ENCODE results near the gene SPTB.

Gene SPTB

GRCh38 chr14:64800000-64800399, 79.7 kb downstream of the SPTB start:
- Histone ChIP-seq H3K9ac (ENCODE audit: low read depth in 1 of 2, low read length in 2 of 2) (no peak overlapping the region), H3K27ac (ENCODE audit: low read depth, low read length) (no peak overlapping the region), H3K36me3 (ENCODE audit: control insufficient read depth in 1 of 2, insufficient read depth in 2 of 2, low read length in 2 of 2) (no peaks in the 10 kb centered on the region), H3K4me3 (ENCODE audit: low read depth in 1 of 2, low read length in 2 of 2) (no peak overlapping the region), H3K9me3 (ENCODE audit: control insufficient read depth in 1 of 2, low read length in 2 of 2) (no peaks in the 10 kb centered on the region), H3K4me1 (ENCODE audit: control insufficient read depth in 1 of 2, insufficient read depth in 2 of 2, low read length in 2 of 2) (no peaks in the 10 kb centered on the region), H3K27me3 (ENCODE audit: control insufficient read depth in 1 of 2, insufficient read depth in 2 of 2, low read length in 2 of 2) (no peaks in the 10 kb centered on the region)

GRCh38 chr14:64799555-64799954, 80.2 kb downstream of the SPTB start:
- H3K36me3 ChIP-seq (ENCODE audit: control insufficient read depth in 1 of 2, insufficient read depth in 2 of 2, low read length in 2 of 2), result no peaks in the 10 kb centered on the region
- no peak overlapping the region for H3K27ac ChIP-seq (ENCODE audit: low read depth, low read length)
- H3K27me3 ChIP-seq (ENCODE audit: control insufficient read depth in 1 of 2, insufficient read depth in 2 of 2, low read length in 2 of 2), result no peaks in the 10 kb centered on the region
- H3K9me3 ChIP-seq (ENCODE audit: control insufficient read depth in 1 of 2, low read length in 2 of 2), result no peaks in the 10 kb centered on the region
- H3K4me1 ChIP-seq (ENCODE audit: control insufficient read depth in 1 of 2, insufficient read depth in 2 of 2, low read length in 2 of 2), result no peaks in the 10 kb centered on the region
- H3K4me3 ChIP-seq (ENCODE audit: low read depth in 1 of 2, low read length in 2 of 2), result no peak overlapping the region
- no peak overlapping the region for H3K9ac ChIP-seq (ENCODE audit: low read depth in 1 of 2, low read length in 2 of 2)

GRCh38 chr14:64796369-64796768, 83.3 kb downstream of the SPTB start:
- no peaks in the 10 kb centered on the region for H3K4me1 ChIP-seq (ENCODE audit: control insufficient read depth in 1 of 2, insufficient read depth in 2 of 2, low read length in 2 of 2)
- H3K27me3 ChIP-seq (ENCODE audit: control insufficient read depth in 1 of 2, insufficient read depth in 2 of 2, low read length in 2 of 2), result no peaks in the 10 kb centered on the region
- no peak overlapping the region for H3K4me3 ChIP-seq (ENCODE audit: low read depth in 1 of 2, low read length in 2 of 2)
- H3K36me3 ChIP-seq (ENCODE audit: control insufficient read depth in 1 of 2, insufficient read depth in 2 of 2, low read length in 2 of 2), result no peaks in the 10 kb centered on the region
- no peak overlapping the region for H3K9ac ChIP-seq (ENCODE audit: low read depth in 1 of 2, low read length in 2 of 2)
- H3K27ac ChIP-seq (ENCODE audit: low read depth, low read length), result no peak overlapping the region
- H3K9me3 ChIP-seq (ENCODE audit: control insufficient read depth in 1 of 2, low read length in 2 of 2), result no peaks in the 10 kb centered on the region

DNA sequence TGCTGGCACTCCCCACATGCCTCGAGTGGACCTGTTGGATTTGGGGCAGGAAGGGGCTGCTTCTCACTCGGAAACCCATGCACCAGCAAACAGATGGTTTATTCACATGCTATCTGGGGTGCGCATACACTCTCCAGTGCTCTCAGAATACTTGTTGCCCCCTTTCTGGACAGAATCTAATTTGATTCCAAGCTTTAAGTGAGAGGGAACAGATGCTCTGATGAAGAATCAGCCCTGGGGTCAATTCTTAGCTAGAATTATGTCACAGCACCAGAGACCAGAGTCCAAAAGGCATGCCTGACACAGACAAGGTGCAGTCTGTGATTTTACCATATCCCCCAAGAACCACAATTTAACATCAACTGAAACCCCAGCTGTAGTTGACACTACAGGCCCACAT, 83.8 kb downstream of the SPTB start:
- Histone ChIP-seq H3K27me3 (ENCODE audit: control insufficient read depth in 1 of 2, insufficient read depth in 2 of 2, low read length in 2 of 2) (no peaks in the 10 kb centered on the region), H3K9me3 (ENCODE audit: control insufficient read depth in 1 of 2, low read length in 2 of 2) (no peaks in the 10 kb centered on the region), H3K4me1 (ENCODE audit: control insufficient read depth in 1 of 2, insufficient read depth in 2 of 2, low read length in 2 of 2) (no peaks in the 10 kb centered on the region), H3K4me3 (ENCODE audit: low read depth in 1 of 2, low read length in 2 of 2) (no peak overlapping the region), H3K27ac (ENCODE audit: low read depth, low read length) (no peak overlapping the region), H3K9ac (ENCODE audit: low read depth in 1 of 2, low read length in 2 of 2) (no peak overlapping the region), H3K36me3 (ENCODE audit: control insufficient read depth in 1 of 2, insufficient read depth in 2 of 2, low read length in 2 of 2) (no peaks in the 10 kb centered on the region)

DNA sequence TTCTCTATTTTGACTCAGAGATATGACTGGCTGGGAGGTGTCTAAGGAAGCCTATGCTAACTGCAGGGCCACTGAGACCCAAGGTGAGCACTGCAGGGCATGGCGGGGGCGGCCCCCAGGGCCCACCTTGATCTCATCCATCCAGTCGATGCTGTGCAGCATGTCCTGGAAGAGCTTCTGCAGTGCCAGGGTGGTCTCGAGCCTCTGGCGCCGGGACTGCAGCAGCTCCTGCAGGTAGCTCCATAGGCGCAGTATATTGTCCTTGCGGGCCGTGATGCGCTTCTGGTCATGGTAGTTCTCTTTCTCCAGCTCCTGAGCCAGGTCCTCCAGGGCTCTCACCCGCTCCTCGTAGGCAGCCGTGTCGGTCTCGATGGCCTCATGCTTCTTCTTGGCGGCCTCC, 84.5 kb downstream of the SPTB start:
- no peaks in the 10 kb centered on the region for H3K9me3 ChIP-seq (ENCODE audit: control insufficient read depth in 1 of 2, low read length in 2 of 2)
- no peaks in the 10 kb centered on the region for H3K36me3 ChIP-seq (ENCODE audit: control insufficient read depth in 1 of 2, insufficient read depth in 2 of 2, low read length in 2 of 2)
- no peaks in the 10 kb centered on the region for H3K27me3 ChIP-seq (ENCODE audit: control insufficient read depth in 1 of 2, insufficient read depth in 2 of 2, low read length in 2 of 2)
- H3K9ac ChIP-seq (ENCODE audit: low read depth in 1 of 2, low read length in 2 of 2), result no peak overlapping the region
- no peak overlapping the region for H3K27ac ChIP-seq (ENCODE audit: low read depth, low read length)
- H3K4me1 ChIP-seq (ENCODE audit: control insufficient read depth in 1 of 2, insufficient read depth in 2 of 2, low read length in 2 of 2), result no peaks in the 10 kb centered on the region
- H3K4me3 ChIP-seq (ENCODE audit: low read depth in 1 of 2, low read length in 2 of 2), result no peak overlapping the region

GRCh38 chr14:64792871-64793560, 86.7 kb downstream of the SPTB start:
- no peaks in the 10 kb centered on the region for H3K9me3 ChIP-seq (ENCODE audit: control insufficient read depth in 1 of 2, low read length in 2 of 2)
- H3K36me3 ChIP-seq (ENCODE audit: control insufficient read depth in 1 of 2, insufficient read depth in 2 of 2, low read length in 2 of 2), result no peaks in the 10 kb centered on the region
- no peak overlapping the region for H3K4me3 ChIP-seq (ENCODE audit: low read depth in 1 of 2, low read length in 2 of 2)
- no peaks in the 10 kb centered on the region for H3K4me1 ChIP-seq (ENCODE audit: control insufficient read depth in 1 of 2, insufficient read depth in 2 of 2, low read length in 2 of 2)
- H3K27ac ChIP-seq (ENCODE audit: low read depth, low read length), result no peak overlapping the region
- H3K27me3 ChIP-seq (ENCODE audit: control insufficient read depth in 1 of 2, insufficient read depth in 2 of 2, low read length in 2 of 2), result no peaks in the 10 kb centered on the region
- no peak overlapping the region for H3K9ac ChIP-seq (ENCODE audit: low read depth in 1 of 2, low read length in 2 of 2)

DNA sequence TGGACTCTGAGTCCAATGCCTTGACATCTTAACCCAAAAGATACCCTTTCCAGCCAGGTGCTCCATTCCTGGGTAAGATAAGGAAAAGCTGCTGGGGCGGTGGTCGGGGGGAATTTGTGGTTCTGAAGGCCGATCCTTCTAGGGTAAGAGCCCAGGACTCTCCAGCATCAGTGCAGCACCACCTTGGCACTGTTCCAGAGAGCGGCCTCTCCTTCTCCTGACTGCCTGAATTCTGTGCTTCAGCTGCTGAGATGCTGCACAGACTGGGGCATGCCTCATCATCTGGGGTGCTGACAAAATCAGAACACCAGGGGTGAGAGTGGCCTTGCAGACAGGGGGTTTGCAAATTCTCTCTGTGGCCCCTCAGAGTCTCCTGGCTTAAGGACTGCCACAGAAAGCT, 87.5 kb downstream of the SPTB start:
- no peaks in the 10 kb centered on the region for H3K27me3 ChIP-seq (ENCODE audit: control insufficient read depth in 1 of 2, insufficient read depth in 2 of 2, low read length in 2 of 2)
- no peaks in the 10 kb centered on the region for H3K36me3 ChIP-seq (ENCODE audit: control insufficient read depth in 1 of 2, insufficient read depth in 2 of 2, low read length in 2 of 2)
- H3K9ac ChIP-seq (ENCODE audit: low read depth in 1 of 2, low read length in 2 of 2), result no peak overlapping the region
- H3K4me1 ChIP-seq (ENCODE audit: control insufficient read depth in 1 of 2, insufficient read depth in 2 of 2, low read length in 2 of 2), result no peaks in the 10 kb centered on the region
- no peaks in the 10 kb centered on the region for H3K9me3 ChIP-seq (ENCODE audit: control insufficient read depth in 1 of 2, low read length in 2 of 2)
- H3K27ac ChIP-seq (ENCODE audit: low read depth, low read length), result no peak overlapping the region
- no peak overlapping the region for H3K4me3 ChIP-seq (ENCODE audit: low read depth in 1 of 2, low read length in 2 of 2)

GRCh38 chr14:64790478-64790877, 89.2 kb downstream of the SPTB start:
- Histone ChIP-seq H3K4me3 (ENCODE audit: low read depth in 1 of 2, low read length in 2 of 2) (no peak overlapping the region), H3K9me3 (ENCODE audit: control insufficient read depth in 1 of 2, low read length in 2 of 2) (no peaks in the 10 kb centered on the region), H3K36me3 (ENCODE audit: control insufficient read depth in 1 of 2, insufficient read depth in 2 of 2, low read length in 2 of 2) (no peaks in the 10 kb centered on the region), H3K9ac (ENCODE audit: low read depth in 1 of 2, low read length in 2 of 2) (no peak overlapping the region), H3K27ac (ENCODE audit: low read depth, low read length) (no peak overlapping the region), H3K4me1 (ENCODE audit: control insufficient read depth in 1 of 2, insufficient read depth in 2 of 2, low read length in 2 of 2) (peaks cover 0 to 3% of the 10 kb centered on the region in 2 donors), H3K27me3 (ENCODE audit: control insufficient read depth in 1 of 2, insufficient read depth in 2 of 2, low read length in 2 of 2) (no peaks in the 10 kb centered on the region)

DNA sequence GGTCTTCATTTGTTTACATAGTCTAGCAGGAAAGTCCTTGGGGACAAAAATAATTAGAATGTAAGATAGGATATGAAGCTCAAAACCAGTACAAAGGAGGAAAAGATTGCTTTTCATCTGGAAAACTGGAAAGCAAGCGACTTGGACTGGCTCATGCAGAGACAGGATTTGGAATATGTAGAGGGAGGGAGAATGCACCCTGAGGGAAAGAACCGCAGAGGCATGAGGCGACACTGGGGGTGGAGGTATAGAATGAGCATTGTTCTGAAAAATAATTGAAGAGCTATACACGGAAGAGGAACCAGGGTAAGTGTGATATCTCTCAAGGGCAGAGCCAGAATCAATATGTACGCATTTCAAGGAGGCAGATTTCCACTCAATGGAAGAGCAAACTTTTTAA, 90.0 kb downstream of the SPTB start:
- Histone ChIP-seq H3K4me3 (ENCODE audit: low read depth in 1 of 2, low read length in 2 of 2) (no peak overlapping the region), H3K36me3 (ENCODE audit: control insufficient read depth in 1 of 2, insufficient read depth in 2 of 2, low read length in 2 of 2) (no peaks in the 10 kb centered on the region), H3K27ac (ENCODE audit: low read depth, low read length) (no peak overlapping the region), H3K27me3 (ENCODE audit: control insufficient read depth in 1 of 2, insufficient read depth in 2 of 2, low read length in 2 of 2) (no peaks in the 10 kb centered on the region), H3K9me3 (ENCODE audit: control insufficient read depth in 1 of 2, low read length in 2 of 2) (no peaks in the 10 kb centered on the region), H3K9ac (ENCODE audit: low read depth in 1 of 2, low read length in 2 of 2) (no peak overlapping the region), H3K4me1 (ENCODE audit: control insufficient read depth in 1 of 2, insufficient read depth in 2 of 2, low read length in 2 of 2) (peaks cover 0 to 3% of the 10 kb centered on the region in 2 donors)

DNA sequence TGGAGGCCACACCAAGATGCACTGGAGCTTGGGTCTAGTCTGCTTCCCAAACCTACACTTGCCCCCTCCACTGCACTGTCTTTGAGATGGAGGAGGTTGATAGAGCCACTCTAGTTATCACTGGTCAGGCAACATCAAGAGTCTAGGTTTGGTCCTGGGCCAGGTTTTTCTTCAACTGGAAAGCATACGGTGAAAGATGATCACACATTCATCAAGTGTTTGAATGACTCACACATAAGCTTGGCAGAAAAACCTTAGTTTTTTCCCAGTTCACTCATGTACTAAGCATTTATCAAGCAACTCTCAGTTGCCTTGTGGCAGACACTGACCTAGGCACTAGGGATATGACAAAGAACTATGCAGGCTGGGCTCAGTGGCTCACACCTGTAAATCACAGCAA, 91.0 kb downstream of the SPTB start:
- Histone ChIP-seq H3K36me3 (ENCODE audit: control insufficient read depth in 1 of 2, insufficient read depth in 2 of 2, low read length in 2 of 2) (no peaks in the 10 kb centered on the region), H3K4me1 (ENCODE audit: control insufficient read depth in 1 of 2, insufficient read depth in 2 of 2, low read length in 2 of 2) (peaks cover 0 to 3% of the 10 kb centered on the region in 2 donors), H3K9me3 (ENCODE audit: control insufficient read depth in 1 of 2, low read length in 2 of 2) (no peaks in the 10 kb centered on the region), H3K4me3 (ENCODE audit: low read depth in 1 of 2, low read length in 2 of 2) (no peak overlapping the region), H3K27me3 (ENCODE audit: control insufficient read depth in 1 of 2, insufficient read depth in 2 of 2, low read length in 2 of 2) (peaks cover 0 to under 1% of the 10 kb centered on the region in 2 donors), H3K9ac (ENCODE audit: low read depth in 1 of 2, low read length in 2 of 2) (no peak overlapping the region), H3K27ac (ENCODE audit: low read depth, low read length) (no peak overlapping the region)

DNA sequence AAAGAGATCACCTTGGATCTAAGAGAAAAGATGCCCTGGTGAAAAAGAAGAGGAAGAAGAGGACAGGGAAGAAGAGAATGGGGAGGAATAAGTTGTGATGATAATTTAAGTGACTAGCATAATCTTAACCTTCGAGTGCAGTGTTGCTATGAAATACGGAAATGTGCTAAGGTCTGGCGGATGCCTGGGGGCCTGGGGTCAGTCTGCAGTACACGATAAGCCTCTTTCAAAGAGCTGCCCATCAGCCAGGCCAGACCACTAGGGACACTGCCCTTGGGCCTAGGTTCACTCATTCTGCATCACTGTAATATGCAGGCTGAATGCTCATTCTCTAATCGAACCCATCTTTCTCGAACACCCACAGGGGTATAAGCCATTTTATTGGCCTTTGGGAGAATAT, 92.1 kb downstream of the SPTB start:
- Histone ChIP-seq H3K27me3 (ENCODE audit: control insufficient read depth in 1 of 2, insufficient read depth in 2 of 2, low read length in 2 of 2) (peaks cover 0 to 4% of the 10 kb centered on the region in 2 donors), H3K36me3 (ENCODE audit: control insufficient read depth in 1 of 2, insufficient read depth in 2 of 2, low read length in 2 of 2) (no peaks in the 10 kb centered on the region), H3K4me3 (ENCODE audit: low read depth in 1 of 2, low read length in 2 of 2) (no peak overlapping the region), H3K27ac (ENCODE audit: low read depth, low read length) (no peak overlapping the region), H3K9ac (ENCODE audit: low read depth in 1 of 2, low read length in 2 of 2) (no peak overlapping the region), H3K4me1 (ENCODE audit: control insufficient read depth in 1 of 2, insufficient read depth in 2 of 2, low read length in 2 of 2) (peaks cover 0 to 3% of the 10 kb centered on the region in 2 donors), H3K9me3 (ENCODE audit: control insufficient read depth in 1 of 2, low read length in 2 of 2) (no peaks in the 10 kb centered on the region)
